H1 (cell line): ENCODE results near the gene TXNL4B. TPM values are rescaled to one million over a fixed set of nuclear protein-coding genes. Genes with fewer than 3 reads are reported as not detected.
A peak's percentile ranks its signal among the peaks of the same experiment; 100 is the strongest.

Source experiments
- CTCF ChIA-PET: fragments of 300-600 bp; sonication (Branson Sonifier 250); formaldehyde crosslinking; loops from one replicate; lab custom pipeline; 2021; ENCODE audit not compliant: partially characterized antibody; lab: Charles Lee
- POLR2A ChIA-PET: fragments of 300-600 bp; sonication (Branson Sonifier 250); formaldehyde crosslinking; loops from one replicate; lab custom pipeline; 2021; ENCODE audit warnings: inconsistent platforms; ENCODE audit not compliant: partially characterized antibody; lab: Charles Lee
- DNase-seq, 2 experiments: peaks; one replicate each; pipeline versions ENCODE4 v3.0.0 to v3.0.0-alpha.2; 2010 to 2022; ENCODE audit warnings: low spot score in 2 of 2, low read depth in 1 of 2, mixed read lengths in 1 of 2
- FAIRE-seq: peaks from 2 replicates; lab custom pipeline; 2011; peaks lifted over from hg19 to GRCh38; lab: Jason Lieb, UNC
- H2AFZ ChIP-seq: 2 replicates; pipeline ENCODE4 v1.8.1; 2012; ENCODE audit warnings: low read length, inconsistent platforms
- H2AK5ac ChIP-seq: 2 replicates; pipeline ENCODE4 v1.6.1; 2013; ENCODE audit warnings: low read depth, low read length
- H2BK120ac ChIP-seq: replicated peaks from 2 replicates; pipeline ENCODE3; 2013; ENCODE audit warnings: low read depth, low read length, inconsistent platforms
- H2BK12ac ChIP-seq: 2 replicates; pipeline ENCODE4 v1.6.1; 2013; ENCODE audit warnings: low read depth, low read length
- H2BK15ac ChIP-seq: 2 replicates; pipeline ENCODE4 v1.6.1; 2013; ENCODE audit warnings: low read length
- H2BK20ac ChIP-seq: 2 replicates; pipeline ENCODE4 v1.6.1; 2013; ENCODE audit warnings: low read length
- H2BK5ac ChIP-seq: 2 replicates; pipeline ENCODE4 v1.6.1; 2013; ENCODE audit warnings: low read depth, low read length
- H3K14ac ChIP-seq: 2 replicates; pipeline ENCODE4 v1.6.1; 2013; ENCODE audit warnings: inconsistent platforms; ENCODE audit not compliant: insufficient read length
- H3K18ac ChIP-seq: 2 replicates; pipeline ENCODE4 v1.6.1; 2013; ENCODE audit warnings: low read length; ENCODE audit errors: extremely low read depth
- H3K23ac ChIP-seq: 2 replicates; pipeline ENCODE4 v1.6.1; 2013; ENCODE audit warnings: inconsistent platforms; ENCODE audit not compliant: insufficient read length
- H3K23me2 ChIP-seq: 2 replicates; pipeline ENCODE4 v1.6.1; 2013; ENCODE audit warnings: low read depth, low read length
- H3K27ac ChIP-seq: 2 replicates; pipeline ENCODE4 v1.6.1; 2011; ENCODE audit warnings: low read depth, low read length, inconsistent platforms
- H3K27me3 ChIP-seq, 4 experiments: replicated peaks in 1 of 4; 1 replicate in 1 of 4; 2 replicates in 3 of 4; pipeline versions ENCODE4 v1.6.1 to v1.8.1; 2011 to 2013; ENCODE audit warnings: low read length in 3 of 4, mild to moderate bottlenecking in 3 of 4, inconsistent platforms in 2 of 4, mixed read lengths in 2 of 4, moderate library complexity in 1 of 4; ENCODE audit not compliant: control insufficient read depth in 3 of 4, insufficient read depth in 3 of 4; ENCODE audit errors: extremely low read depth in 1 of 4
- H3K36me3 ChIP-seq, 4 experiments: 2 replicates each; pipeline versions ENCODE4 v1.6.1 to v1.8.1; 2011 to 2013; ENCODE audit warnings: mild to moderate bottlenecking in 4 of 4, low read length in 3 of 4, moderate library complexity in 2 of 4, control low read depth in 1 of 4, inconsistent platforms in 1 of 4; ENCODE audit not compliant: insufficient read depth in 4 of 4, control insufficient read depth in 2 of 4
- H3K4ac ChIP-seq: replicated peaks from 2 replicates; pipeline ENCODE3; 2013; ENCODE audit warnings: low read length, low read depth, mixed read lengths, inconsistent platforms; ENCODE audit not compliant: insufficient read length
- H3K4me1 ChIP-seq, 4 experiments: replicated peaks in 1 of 4; 1 replicate in 1 of 4; 2 replicates in 3 of 4; pipeline versions ENCODE4 v1.6.1 to v1.8.1; 2011 to 2013; ENCODE audit warnings: low read length in 3 of 4, inconsistent platforms in 2 of 4, mixed read lengths in 1 of 4; ENCODE audit not compliant: insufficient read depth in 4 of 4, control insufficient read depth in 3 of 4
- H3K4me2 ChIP-seq, 2 experiments: 2 replicates each; pipeline versions ENCODE4 v1.6.1 to v1.8.1; 2011 to 2013; ENCODE audit warnings: low read depth in 2 of 2, low read length in 2 of 2, control low read depth in 1 of 2, inconsistent platforms in 1 of 2, mild to moderate bottlenecking in 1 of 2; ENCODE audit not compliant: insufficient read depth in 1 of 2
- H3K4me3 ChIP-seq, 4 experiments: fragments of 200-600, 300-600 bp in 1 of 4; sonication (generic), shearing (Covaris generic), sonication (Bioruptor Twin) in 1 of 4; 2 replicates each; pipeline versions ENCODE4 v1.5.1 to v1.8.1; 2011 to 2016; ENCODE audit warnings: low read length in 4 of 4, low read depth in 3 of 4, control low read depth in 2 of 4, inconsistent platforms in 2 of 4, mild to moderate bottlenecking in 2 of 4, mixed read lengths in 1 of 4, moderate library complexity in 1 of 4; ENCODE audit not compliant: insufficient read depth in 2 of 4; ENCODE audit errors: extremely low read depth in 1 of 4
- H3K56ac ChIP-seq: replicated peaks from 2 replicates; pipeline ENCODE3; 2013; ENCODE audit warnings: low read depth, mild to moderate bottlenecking, mixed read lengths, low read length, inconsistent platforms; ENCODE audit not compliant: insufficient read length
- H3K79me1 ChIP-seq: 2 replicates; pipeline ENCODE4 v1.6.1; 2013; ENCODE audit warnings: low read depth, low read length, control low read depth
- H3K79me2 ChIP-seq, 2 experiments: 2 replicates each; pipeline versions ENCODE4 v1.6.1 to v1.8.1; 2012 to 2013; ENCODE audit warnings: low read length in 2 of 2, mild to moderate bottlenecking in 2 of 2, inconsistent platforms in 1 of 2; ENCODE audit not compliant: insufficient read depth in 2 of 2, control insufficient read depth in 1 of 2
- H3K9ac ChIP-seq, 4 experiments: replicated peaks in 1 of 4; 1 replicate in 1 of 4; 2 replicates in 3 of 4; pipeline versions ENCODE4 v1.6.1 to v1.8.1; 2011 to 2013; ENCODE audit warnings: low read depth in 3 of 4, low read length in 3 of 4, control low read depth in 2 of 4, mild to moderate bottlenecking in 2 of 4, moderate library complexity in 2 of 4, inconsistent platforms in 1 of 4; ENCODE audit errors: extremely low read depth in 1 of 4
- H3K9me3 ChIP-seq, 2 experiments: 2 replicates each; pipeline versions ENCODE4 v1.6.1 to v1.8.1; 2012 to 2013; ENCODE audit warnings: mild to moderate bottlenecking in 2 of 2, moderate library complexity in 2 of 2, control low read depth in 1 of 2, inconsistent platforms in 1 of 2, low read depth in 1 of 2, low read length in 1 of 2, mixed read lengths in 1 of 2; ENCODE audit not compliant: insufficient read depth in 2 of 2
- H4K20me1 ChIP-seq, 2 experiments: replicated peaks in 1 of 2; 2 replicates each; pipeline versions ENCODE3 to v1.8.1; 2011 to 2013; ENCODE audit warnings: inconsistent platforms in 2 of 2, low read length in 2 of 2, mild to moderate bottlenecking in 1 of 2; ENCODE audit not compliant: insufficient read depth in 2 of 2, control insufficient read depth in 1 of 2
- H4K5ac ChIP-seq: 2 replicates; pipeline ENCODE4 v1.6.1; 2013; ENCODE audit warnings: low read length, low read depth, mixed read lengths, inconsistent platforms; ENCODE audit not compliant: insufficient read length
- H4K8ac ChIP-seq: 2 replicates; pipeline ENCODE4 v1.8.0; 2013; ENCODE audit warnings: mild to moderate bottlenecking, moderate library complexity, low read length, inconsistent platforms; ENCODE audit not compliant: insufficient read depth; ENCODE audit errors: extremely low read depth
- H4K91ac ChIP-seq: replicated peaks from 2 replicates; pipeline ENCODE3; 2013; ENCODE audit warnings: low read length, mixed read lengths, inconsistent platforms; ENCODE audit not compliant: insufficient read length
- ATF2 ChIP-seq: IDR thresholded peaks from 2 replicates; pipeline ENCODE4 v1.6.1; 2012; ENCODE audit warnings: low read length, inconsistent platforms
- BACH1 ChIP-seq: IDR thresholded peaks from 2 replicates; pipeline ENCODE4 v1.6.1; 2012; ENCODE audit warnings: low read length, improper control_type of control experiment
- BRCA1 ChIP-seq: IDR thresholded peaks from 2 replicates; pipeline ENCODE4 v1.6.1; 2012; ENCODE audit warnings: low read depth, low read length, improper control_type of control experiment
- CEBPB ChIP-seq: IDR thresholded peaks from 2 replicates; pipeline ENCODE4 v1.6.1; 2012; ENCODE audit warnings: low read depth, low read length
- CREB1 ChIP-seq: IDR thresholded peaks from 2 replicates; pipeline ENCODE4 v1.6.1; 2012; ENCODE audit warnings: inconsistent platforms
- EGR1 ChIP-seq: IDR thresholded peaks from 2 replicates; pipeline ENCODE4 v1.6.1; 2011; ENCODE audit warnings: low read depth, low read length, borderline replicate concordance
- FOSL1 ChIP-seq: IDR thresholded peaks from 2 replicates; pipeline ENCODE4 v1.6.1; 2011; ENCODE audit warnings: mild to moderate bottlenecking, low read depth, low read length, moderate library complexity; ENCODE audit not compliant: insufficient read depth
- GTF2F1 ChIP-seq: IDR thresholded peaks from 2 replicates; pipeline ENCODE4 v1.6.1; 2012; ENCODE audit warnings: low read depth, low read length, improper control_type of control experiment, borderline replicate concordance
- KDM5A ChIP-seq: fragments of 200-600 bp; IDR thresholded peaks from 2 replicates; pipeline ENCODE4 v1.7.1; 2012; ENCODE audit warnings: mild to moderate bottlenecking, low read length, inconsistent platforms, mixed read lengths
- RXRA ChIP-seq: IDR thresholded peaks from 2 replicates; pipeline ENCODE4 v1.6.1; 2011; ENCODE audit warnings: low read depth, mild to moderate bottlenecking, low read length, moderate library complexity; ENCODE audit not compliant: insufficient read depth
- TAF1 ChIP-seq: IDR thresholded peaks from 2 replicates; pipeline ENCODE4 v1.6.1; 2011; ENCODE audit warnings: mild to moderate bottlenecking, low read depth, low read length
- USF2 ChIP-seq: IDR thresholded peaks from 2 replicates; pipeline ENCODE4 v1.6.1; 2011; ENCODE audit warnings: low read length, improper control_type of control experiment
- YY1 ChIP-seq: IDR thresholded peaks from 2 replicates; pipeline ENCODE4 v1.6.1; 2011; ENCODE audit warnings: low read depth, mild to moderate bottlenecking, low read length
- WGBS, 2 experiments: shearing (Covaris generic) in 1 of 2; methylation state at CpG; one replicate each; pipeline versions ENCODE4 v1.1.6 to v1.1.7; 2013 to 2015; ENCODE audit warnings: low lambda C conversion rate in 2 of 2, mixed read lengths in 2 of 2, inconsistent platforms in 1 of 2, low coverage in 1 of 2, missing lambda C conversion rate in 1 of 2; ENCODE audit not compliant: insufficient replicate concordance in 2 of 2, insufficient coverage in 1 of 2, insufficient read length in 1 of 2; ENCODE audit errors: extremely low coverage in 1 of 2, missing lambda C conversion rate in 1 of 2; 5-methylcytosine and 5-hydroxymethylcytosine counted together
- polyA plus RNA-seq, 7 experiments: library from polyadenylated mRNA; depleted of rRNA in 3 of 7; stranded (reverse) in 5 of 7; unstranded in 2 of 7; fragments of >200 nt in 5 of 7; fragments of 200-250 nt in 2 of 7; gene quantifications; 1 replicate in 5 of 7; 2 replicates in 1 of 7; 4 replicates in 1 of 7; pipeline versions ENCODE4 v1.2.1 to v1.2.3, GENCODE V29; 2011 to 2013; ENCODE audit warnings: missing spikeins in 2 of 7, mixed read lengths in 2 of 7
- total RNA-seq: library from RNA; stranded (reverse); fragmentation: NEBNext Ultra II Directional; extraction: Animal tissue kit (Norgen Biotek cat#: 25700); gene quantifications from 2 replicates; pipeline ENCODE4 v1.2.1, GENCODE V29; 2021

The TXNL4B gene
- total and polyA plus RNA-seq, 2 of the 8 experiments (the other 6 are each of a cell fraction or from before 2014, with no cell fraction given), result 6.7 to 10.6 TPM

GRCh38 chr16:72132726-72133125 is 39.3 kb upstream of the TXNL4B start:
- H3K4me2 ChIP-seq, result no peak overlapping the region
- H2BK120ac ChIP-seq, result no peak overlapping the region
- H2AFZ ChIP-seq, result no peak overlapping the region
- H3K18ac ChIP-seq, result no peak overlapping the region
- H2BK15ac ChIP-seq, result no peak overlapping the region
- H3K56ac ChIP-seq, result no peak overlapping the region
- H3K23me2 ChIP-seq, result no peaks in the 10 kb centered on the region
- FAIRE-seq (no peak), DNase-seq (no peak)
- no peaks in the 10 kb centered on the region for H3K36me3 ChIP-seq
- H4K8ac ChIP-seq, result no peak overlapping the region
- no peak overlapping the region for H3K9ac ChIP-seq
- H2BK20ac ChIP-seq, result no peak overlapping the region
- no peak overlapping the region; the same call in 1 of the 2 replicates for H2AK5ac ChIP-seq
- ChIA-PET POLR2A (no interaction called here), CTCF (no interaction called here)
- 87% methylated on average over 3 of the region's 3 CpGs; no CpG with 5 or more reads in 1 of the 2 experiments for WGBS, 2 experiments
- no peak overlapping the region for H4K91ac ChIP-seq
- no peak overlapping the region for H3K23ac ChIP-seq
- H4K5ac ChIP-seq, result no peak overlapping the region
- no peak overlapping the region for H3K4ac ChIP-seq
- H3K79me2 ChIP-seq, result no peaks in the 10 kb centered on the region
- no peak overlapping the region for H3K14ac ChIP-seq
- H4K20me1 ChIP-seq, result no peaks in the 10 kb centered on the region
- no peak overlapping the region for H3K27ac ChIP-seq
- 0 out of 2 replicates have a peak overlapping the region, but pooled peaks have one; percentile 17 for H2BK12ac ChIP-seq
- H3K4me3 ChIP-seq, result no peak overlapping the region
- no peaks in the 10 kb centered on the region for H3K9me3 ChIP-seq
- no peak overlapping the region for H2BK5ac ChIP-seq
- H3K27me3 ChIP-seq, result no peaks in the 10 kb centered on the region
- peaks cover 0 to 5% (median 0%) of the 10 kb centered on the region in 4 experiments; a peak in 2 of 7 replicates for H3K4me1 ChIP-seq
- no peaks in the 10 kb centered on the region for H3K79me1 ChIP-seq
- TF ChIP-seq FOSL1, result no peak
- no peak for TF ChIP-seq RXRA
- no peak for TF ChIP-seq CREB1
- TF ChIP-seq YY1, result no peak
- no peak for TF ChIP-seq KDM5A
- TF ChIP-seq BRCA1, result no peak
- TF ChIP-seq EGR1, result no peak
- TF ChIP-seq USF2, result no peak
- TF ChIP-seq CEBPB, result no peak
- TF ChIP-seq BACH1, result no peak
- TF ChIP-seq GTF2F1, result no peak
- TF ChIP-seq TAF1, result no peak
- TF ChIP-seq ATF2, result no peak
